HG03196 (cell line): ENCODE measurements around the gene IL9.

Experiments
- ATAC-seq: cut with Tn5 transposase; IDR thresholded peaks from one replicate; pipeline ENCODE4 v1.9.1; 2021; ENCODE audit not compliant: unreplicated experiment

The IL9 gene

GRCh38 chr5:135891791-135892190 is 3.9 kb downstream of the IL9 start:
- no peak for ATAC-seq

- no peak for ATAC-seq
Observed at GRCh38 chr5:135891268-135891667, 4.4 kb downstream of the IL9 start.

- peak; percentile 74 for ATAC-seq
Observed at GRCh38 chr5:135890867-135891266, 4.8 kb downstream of the IL9 start.

GRCh38 chr5:135890296-135890695 is 5.3 kb downstream of the IL9 start:
- no peak for ATAC-seq

GRCh38 chr5:135887881-135888614 is 7.6 kb downstream of the IL9 start:
- ATAC-seq: no peak

GRCh38 chr5:135887447-135887864 is 8.2 kb downstream of the IL9 start:
- ATAC-seq: peak; percentile 82

- no peak for ATAC-seq
Observed at GRCh38 chr5:135886136-135886535, 9.5 kb downstream of the IL9 start.

GRCh38 chr5:135885031-135885430 is 10.6 kb downstream of the IL9 start:
- no peak for ATAC-seq

GRCh38 chr5:135883441-135883840 is 12.2 kb downstream of the IL9 start:
- no peak for ATAC-seq

GRCh38 chr5:135883026-135883425 is 12.6 kb downstream of the IL9 start:
- no peak for ATAC-seq

GRCh38 chr5:135881819-135882218 is 13.8 kb downstream of the IL9 start:
- ATAC-seq: no peak

- no peak for ATAC-seq
Observed at GRCh38 chr5:135881244-135881643, 14.4 kb downstream of the IL9 start.

GRCh38 chr5:135880801-135881200 is 14.8 kb downstream of the IL9 start:
- ATAC-seq: no peak

GRCh38 chr5:135880278-135880677 is 15.4 kb downstream of the IL9 start:
- ATAC-seq: no peak

- ATAC-seq: no peak
Observed at GRCh38 chr5:135879591-135879990, 16.1 kb downstream of the IL9 start.

- no peak for ATAC-seq
Observed at GRCh38 chr5:135878156-135878620, 17.5 kb downstream of the IL9 start.

- ATAC-seq: no peak
Observed at GRCh38 chr5:135877570-135878155, 18.0 kb downstream of the IL9 start.

GRCh38 chr5:135876146-135876545 is 19.5 kb downstream of the IL9 start:
- no peak for ATAC-seq

- ATAC-seq: no peak
Observed at GRCh38 chr5:135875567-135875966, 20.1 kb downstream of the IL9 start.

GRCh38 chr5:135874461-135874860 is 21.2 kb downstream of the IL9 start:
- no peak for ATAC-seq

GRCh38 chr5:135873831-135874230 is 21.8 kb downstream of the IL9 start:
- no peak for ATAC-seq

GRCh38 chr5:135871268-135871915 is 24.2 kb downstream of the IL9 start:
- no peak for ATAC-seq
